Fibroblast of skin of right quadriceps (primary cell): ENCODE measurements around the gene SRR.
"Not testable (repeated sequence)": the region's sequence is repeated elsewhere in the genome, so short reads cannot be mapped to it uniquely, and the experiment has no call there.

Source experiments
- DNase-seq: peaks from one replicate; pipeline ENCODE4 v3.0.0-alpha.2; 2013

SRR gene, protein sequence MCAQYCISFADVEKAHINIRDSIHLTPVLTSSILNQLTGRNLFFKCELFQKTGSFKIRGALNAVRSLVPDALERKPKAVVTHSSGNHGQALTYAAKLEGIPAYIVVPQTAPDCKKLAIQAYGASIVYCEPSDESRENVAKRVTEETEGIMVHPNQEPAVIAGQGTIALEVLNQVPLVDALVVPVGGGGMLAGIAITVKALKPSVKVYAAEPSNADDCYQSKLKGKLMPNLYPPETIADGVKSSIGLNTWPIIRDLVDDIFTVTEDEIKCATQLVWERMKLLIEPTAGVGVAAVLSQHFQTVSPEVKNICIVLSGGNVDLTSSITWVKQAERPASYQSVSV

DNA sequence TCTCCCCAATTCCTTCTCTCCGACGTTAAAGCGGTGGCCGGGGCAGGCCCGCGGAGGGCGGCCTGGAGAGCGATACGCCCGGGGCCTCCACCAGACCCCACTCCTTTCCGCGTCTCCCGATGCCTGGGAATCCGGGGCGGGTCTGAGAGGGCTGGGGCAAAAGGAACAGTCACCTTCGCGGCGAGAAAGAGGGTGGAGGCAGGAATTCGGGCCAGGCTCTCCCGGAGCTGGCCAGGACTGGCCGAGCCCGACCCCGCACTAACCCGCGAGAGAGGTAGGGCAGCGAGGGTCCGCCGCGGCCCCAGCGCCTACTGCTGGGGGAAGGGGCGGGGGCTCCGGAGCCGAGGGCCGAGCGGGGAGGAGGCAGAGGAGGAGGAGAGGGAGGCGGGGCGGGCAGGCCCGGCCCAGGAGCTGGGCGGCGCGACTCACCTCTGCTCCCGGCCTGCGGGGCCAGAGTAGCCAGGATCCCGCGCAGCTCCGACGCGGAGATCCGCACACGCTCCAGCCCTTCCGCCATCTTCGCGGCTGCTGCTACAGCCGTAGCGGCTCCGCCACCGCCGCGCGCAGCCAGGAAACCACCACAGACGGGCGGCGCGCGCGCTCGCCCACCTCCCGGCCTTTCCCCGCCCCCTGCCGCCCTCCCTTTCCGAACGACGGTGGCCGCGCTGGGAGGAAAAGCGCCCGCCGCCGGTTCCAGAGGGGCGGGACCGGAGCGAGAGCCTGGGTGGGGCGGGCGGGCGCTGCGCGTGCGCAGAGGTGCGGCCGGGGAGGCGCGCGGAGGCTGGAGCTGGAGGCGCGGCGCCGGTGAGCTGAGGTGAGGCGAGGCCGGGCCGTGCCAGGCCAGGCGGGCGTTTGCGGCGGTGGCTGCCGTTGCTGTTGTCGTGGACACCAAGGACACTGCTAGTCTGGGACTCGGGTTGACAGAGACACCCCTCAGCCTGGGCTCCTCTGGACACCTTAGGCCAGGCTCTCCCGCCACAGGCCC is at the start of gene SRR, which contains the start of gene SMG6:
Gene SRR, plus strand, starts transcription at position 747 of the 985 bp plus-strand sequence. CDS start 11,611 bp downstream, outside the sequence.
Gene SMG6, minus strand, starts transcription at position 582 of the 985 bp plus-strand sequence. Its CDS starts 65 bp downstream, at position 517.
- DNase-seq = peak; percentile 92

DNA sequence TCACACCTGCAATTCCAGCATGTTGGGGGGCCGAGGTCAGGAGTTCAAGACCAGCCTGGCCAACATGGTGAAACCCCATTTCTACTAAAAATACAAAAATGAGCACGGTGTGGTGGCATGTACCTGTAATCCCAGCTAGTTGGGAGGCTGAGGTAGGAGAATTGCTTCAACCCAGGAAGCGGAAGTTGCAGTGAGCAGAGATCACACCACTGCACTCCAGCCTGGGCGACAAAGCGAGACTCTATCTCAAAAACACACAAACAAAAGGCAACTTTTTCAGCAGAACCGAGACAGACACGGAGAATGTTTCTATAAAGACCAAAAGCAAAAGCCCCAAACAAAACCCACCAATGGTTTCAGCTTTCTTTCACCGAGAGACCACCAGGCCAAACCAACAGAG is 44.9 kb upstream of the SRR start:
- DNase-seq = not testable (repeated sequence)

DNA sequence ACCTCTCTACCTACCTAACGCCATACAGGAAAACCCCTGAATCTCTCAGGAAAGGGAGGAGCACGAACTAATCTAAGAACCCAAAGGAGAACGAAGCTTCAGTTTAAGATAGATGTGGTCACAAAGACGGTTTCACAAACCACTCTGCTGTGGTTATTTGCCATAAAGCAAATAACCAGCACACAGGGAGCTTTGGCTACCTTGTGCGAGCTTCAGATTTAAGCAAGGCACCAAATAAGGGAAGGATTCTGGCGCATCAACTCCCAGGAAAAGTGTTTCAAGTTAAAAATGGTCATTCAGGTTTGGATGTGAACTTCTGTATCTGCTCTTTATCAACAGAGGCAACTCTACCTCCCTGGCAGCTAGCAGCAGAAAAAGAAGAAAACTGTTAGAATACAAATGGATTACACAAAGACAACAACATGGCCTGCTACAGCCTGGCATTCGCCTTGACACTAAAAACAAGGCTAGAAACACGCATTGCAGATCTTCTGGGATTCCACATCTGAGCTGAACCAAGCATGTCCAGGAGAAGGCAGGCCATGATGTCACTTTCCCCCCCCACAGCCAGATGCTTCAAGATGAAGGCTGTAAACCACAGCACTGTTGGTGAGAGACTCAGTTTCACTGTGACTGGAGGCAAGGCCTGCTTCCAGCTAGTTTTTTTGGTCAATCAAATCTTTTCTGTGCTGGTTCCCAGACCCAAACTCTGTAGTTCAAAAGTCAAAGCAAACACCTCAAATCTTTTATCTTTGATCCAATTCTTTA is 43.8 kb upstream of the SRR start:
- DNase-seq = peak; percentile 68

DNA sequence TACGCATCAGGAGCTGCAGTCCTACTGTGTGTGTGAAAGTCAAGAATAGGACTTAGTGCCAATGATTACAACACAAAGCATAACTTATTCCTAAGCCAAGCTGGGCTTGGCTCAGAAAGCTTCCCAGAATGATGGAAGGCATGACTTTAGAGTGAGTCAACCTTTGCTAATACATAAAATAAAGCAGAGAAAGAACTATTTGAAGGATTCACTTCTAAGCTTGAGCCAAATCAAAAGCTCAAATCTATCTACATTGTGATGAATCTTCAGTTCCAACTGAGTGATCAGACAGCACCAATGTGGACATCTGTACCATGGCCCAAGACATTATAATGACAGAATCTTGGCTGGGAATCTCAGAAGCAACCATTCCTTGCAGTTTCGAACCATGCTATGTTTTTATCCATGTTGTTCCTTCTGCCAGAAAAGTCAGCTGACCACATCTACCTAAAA is 41.6 kb upstream of the SRR start:
- DNase-seq = peak; percentile 89

DNA sequence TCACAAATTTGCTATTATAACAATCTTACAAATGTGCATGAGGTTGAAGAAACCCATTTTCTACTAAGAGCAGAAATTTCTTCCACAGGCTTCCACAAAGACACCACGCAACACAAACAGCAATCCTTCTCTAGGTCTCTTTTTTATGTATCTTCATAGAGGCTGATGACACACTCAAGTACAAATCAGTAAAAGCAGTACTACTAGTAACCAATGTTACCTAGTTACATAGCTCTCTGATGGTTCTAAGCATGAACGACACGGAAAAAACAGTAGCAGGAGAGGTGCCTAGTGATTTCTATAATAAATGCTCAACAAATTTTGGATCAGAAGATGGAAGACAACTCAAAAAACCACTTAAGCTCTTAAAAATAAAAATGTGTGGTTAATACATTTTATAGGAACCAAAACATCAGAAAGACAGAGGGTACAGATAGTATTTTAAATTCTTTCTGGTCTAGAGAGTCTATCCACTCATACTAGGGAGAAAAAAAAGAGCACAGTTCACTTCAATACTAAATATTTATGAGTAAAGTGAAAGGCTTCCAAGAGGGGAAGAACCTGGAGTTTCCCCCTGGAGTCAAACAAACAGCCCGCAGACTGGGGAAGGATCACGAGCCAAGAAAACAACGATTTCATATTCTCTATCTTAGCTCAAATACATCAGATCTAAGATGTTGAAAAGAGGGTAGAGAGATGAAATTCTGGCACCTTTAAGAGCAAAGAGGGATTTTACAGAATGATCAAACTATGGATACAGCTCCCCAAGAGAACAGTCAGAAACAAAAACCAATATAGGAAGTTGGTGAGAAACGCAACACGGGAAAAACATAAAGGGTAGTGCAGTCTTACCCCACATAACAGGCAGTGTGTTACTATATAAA is 40.3 kb upstream of the SRR start:
- peak; percentile 37 for DNase-seq

DNA sequence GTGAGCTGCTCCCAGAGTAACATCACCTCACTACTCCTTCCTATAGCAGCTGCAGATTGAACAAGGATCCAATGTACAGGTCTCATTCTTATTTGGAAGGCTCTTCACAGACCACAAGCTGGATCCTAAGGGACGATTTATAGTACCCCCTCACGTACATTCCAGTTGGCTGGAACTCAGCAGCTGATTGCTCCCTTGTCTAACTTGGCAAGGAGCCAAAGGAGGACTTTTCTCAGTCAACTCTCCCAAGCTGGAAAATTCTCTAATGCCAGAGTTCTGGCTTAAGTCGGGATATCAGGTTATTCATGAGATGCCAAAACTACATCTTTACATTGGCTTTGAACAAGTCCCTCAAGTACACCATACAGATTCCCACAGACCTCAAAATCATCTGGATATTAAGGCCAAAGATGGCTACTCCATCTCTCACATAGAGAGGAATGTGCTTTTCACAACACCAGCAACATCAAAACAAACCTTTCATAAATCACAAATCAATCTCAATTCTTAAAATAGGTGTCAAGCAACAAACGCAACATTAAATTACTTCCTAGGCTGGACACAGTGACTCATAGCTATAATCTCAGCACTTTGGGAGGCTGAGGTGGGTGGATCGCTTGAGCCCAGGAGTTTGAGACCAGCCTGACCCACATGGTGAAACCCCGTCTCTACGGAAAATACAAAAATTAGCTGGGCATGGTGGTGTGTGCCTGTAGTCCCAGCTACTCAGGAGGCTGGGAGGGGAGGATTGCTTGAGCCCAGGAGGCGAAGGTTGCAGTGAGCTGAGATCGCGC is 39.5 kb upstream of the SRR start:
- DNase-seq = peak; percentile 71

DNA sequence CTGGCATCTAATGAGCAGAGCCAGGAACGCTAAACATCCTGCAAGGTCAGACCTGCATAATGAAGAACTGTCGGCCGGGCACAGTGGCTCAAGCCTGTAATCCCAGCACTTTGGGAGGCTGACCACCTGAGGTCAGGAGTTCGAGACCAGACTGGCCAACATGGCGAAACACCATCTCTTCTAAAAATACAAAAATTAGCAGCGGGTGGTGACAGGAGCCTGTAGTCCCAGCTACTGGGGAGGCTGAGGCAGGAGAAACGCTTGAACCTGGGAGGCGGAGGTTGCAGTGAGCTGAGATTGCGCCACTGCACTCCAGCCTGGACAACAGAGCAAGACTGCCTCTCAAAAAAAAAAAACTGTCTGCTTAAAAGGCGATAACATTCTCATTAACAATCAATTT is 38.6 kb upstream of the SRR start:
- not testable (repeated sequence) for DNase-seq

DNA sequence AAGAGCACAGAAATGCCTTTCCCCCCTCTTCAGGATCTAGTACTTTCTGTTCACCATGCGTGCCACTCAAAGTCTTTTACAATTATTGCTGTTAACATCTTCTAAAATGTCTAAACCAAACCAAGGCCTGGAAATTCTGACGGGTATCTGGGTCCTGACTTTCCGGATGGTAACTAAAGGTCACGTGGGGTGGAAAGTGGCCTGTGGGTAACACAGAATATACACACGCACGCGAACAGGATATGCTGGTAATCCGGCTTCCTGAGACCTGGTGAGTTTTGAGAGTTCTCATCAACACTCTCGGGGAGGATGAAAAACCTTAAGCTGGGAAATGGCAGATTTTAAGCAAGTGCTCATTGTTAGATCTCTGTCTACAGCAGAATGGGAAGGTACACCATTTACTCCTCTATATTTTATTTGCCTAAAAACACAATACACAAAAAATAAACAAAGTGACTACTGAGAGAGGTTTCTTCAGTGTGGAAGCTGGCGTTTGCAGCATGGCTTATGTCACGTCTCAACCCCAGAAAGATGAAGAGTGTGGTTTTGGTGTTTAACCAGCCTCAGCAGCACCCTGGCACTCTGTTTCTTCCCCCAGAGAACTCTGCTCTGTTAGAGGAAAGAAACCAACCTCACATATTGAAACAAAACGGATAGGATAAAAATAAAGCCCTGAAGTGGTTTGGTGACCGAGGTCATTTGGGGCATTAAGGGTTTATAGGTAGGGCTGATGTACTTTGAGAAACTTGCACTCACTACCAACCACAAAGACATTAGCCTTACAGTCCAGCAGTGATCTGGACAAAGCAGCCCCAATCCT is 37.5 kb upstream of the SRR start:
- no peak for DNase-seq

DNA sequence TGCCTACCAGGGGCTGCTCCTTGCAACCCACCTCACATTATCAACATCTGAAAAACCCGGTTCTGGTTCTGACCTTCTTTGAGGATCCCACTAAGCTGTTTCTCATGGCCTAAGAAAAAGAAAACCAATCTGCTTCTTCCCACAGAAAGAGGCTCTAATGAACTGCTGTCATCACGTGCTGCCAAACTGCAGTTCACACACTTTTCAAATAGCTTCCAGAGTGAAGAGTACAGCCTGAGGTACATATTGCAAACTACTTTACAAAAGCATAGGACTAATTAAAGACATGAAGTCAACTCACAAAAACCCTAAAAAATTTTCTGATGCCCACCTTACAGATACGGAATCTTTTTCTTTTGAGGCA is 36.9 kb upstream of the SRR start:
- no peak for DNase-seq

DNA sequence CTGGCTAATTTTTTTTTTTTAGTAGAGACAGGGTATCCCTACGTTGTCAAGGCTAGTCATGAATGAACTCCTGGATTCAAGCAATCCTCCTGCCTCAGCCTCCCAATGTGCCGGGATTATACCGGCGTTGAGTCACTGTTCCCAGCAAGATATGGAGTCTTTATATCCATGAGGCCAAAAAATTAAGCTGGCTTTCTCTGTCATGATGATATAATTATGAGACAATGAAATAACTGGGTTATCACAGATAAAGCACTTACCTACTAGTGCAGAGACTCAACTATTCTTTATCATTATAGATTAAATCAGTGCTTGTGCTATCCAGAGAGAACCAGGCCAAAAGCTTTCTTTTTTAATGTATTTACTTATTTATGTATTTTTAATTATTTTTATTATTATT is 36.4 kb upstream of the SRR start:
- no peak for DNase-seq

DNA sequence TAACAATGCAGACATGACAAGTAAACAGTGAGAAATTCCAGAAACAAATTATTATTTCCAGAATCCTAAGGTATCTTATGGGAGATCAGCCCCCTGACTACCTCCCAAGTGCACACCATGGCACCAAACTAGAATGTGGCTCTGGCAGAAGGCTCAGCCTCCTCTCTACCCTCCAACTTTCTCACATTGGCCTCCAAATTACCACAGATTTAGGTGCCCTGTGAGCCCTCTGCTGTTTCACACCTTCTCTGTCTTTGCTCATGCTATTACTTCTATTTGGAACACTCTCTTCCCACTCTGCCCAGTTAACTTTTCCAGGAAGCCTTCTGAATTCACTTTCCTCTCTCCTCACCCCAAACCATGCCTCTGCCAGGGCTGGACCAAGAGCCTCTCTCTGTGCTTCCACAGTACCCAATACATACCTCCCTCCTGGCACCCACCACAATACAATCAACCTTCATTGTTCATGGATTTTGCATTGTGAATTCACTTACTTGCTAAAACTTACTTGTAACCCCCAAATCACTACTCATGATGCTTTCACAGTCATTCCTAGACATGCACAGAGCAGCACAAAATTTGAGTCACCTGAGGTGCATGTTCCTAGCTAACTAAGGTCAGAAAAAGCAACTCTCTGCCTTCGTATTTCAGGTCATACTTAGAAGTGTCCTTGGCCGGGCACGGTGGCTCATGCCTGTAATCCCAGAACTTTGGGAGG is 31.6 kb upstream of the SRR start:
- DNase-seq = no peak

DNA sequence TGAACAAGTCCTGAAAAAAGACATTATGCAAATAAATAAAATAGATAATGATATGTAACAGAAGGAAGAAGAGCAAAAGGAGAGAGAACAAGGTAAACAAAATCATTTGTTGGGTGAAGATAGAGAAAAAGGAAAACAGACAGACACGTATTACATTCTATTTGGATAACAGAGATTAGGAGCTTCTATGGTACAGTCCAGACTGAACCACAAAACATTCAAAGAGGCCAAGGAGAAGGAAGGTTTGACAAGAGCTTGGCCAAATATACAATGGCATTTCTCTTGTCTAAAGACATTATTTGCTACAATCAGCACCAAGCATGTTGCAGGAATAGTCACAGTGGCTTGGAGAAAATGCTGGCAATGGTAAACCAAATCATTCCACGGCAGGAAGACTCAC is 29.3 kb upstream of the SRR start:
- DNase-seq = no peak

DNA sequence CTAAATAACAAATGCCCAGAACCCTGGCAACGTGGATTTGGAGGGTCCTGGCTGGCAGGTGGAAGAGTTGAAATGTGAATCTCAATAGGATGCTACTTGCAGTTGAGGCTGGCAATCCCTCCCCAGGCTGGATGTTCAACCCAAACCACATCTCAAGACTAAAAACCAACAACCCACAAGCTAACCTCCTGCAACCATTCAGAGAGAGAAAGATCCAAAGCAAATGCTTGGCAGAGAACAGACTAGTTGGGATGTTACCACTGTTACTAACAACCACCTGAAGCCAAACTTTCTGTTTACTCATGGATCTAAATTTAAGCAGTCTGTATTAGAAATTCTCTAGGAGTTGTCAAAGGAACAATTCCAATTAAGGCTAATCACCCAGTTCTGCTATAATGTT is 28.0 kb upstream of the SRR start:
- DNase-seq = no peak

DNA sequence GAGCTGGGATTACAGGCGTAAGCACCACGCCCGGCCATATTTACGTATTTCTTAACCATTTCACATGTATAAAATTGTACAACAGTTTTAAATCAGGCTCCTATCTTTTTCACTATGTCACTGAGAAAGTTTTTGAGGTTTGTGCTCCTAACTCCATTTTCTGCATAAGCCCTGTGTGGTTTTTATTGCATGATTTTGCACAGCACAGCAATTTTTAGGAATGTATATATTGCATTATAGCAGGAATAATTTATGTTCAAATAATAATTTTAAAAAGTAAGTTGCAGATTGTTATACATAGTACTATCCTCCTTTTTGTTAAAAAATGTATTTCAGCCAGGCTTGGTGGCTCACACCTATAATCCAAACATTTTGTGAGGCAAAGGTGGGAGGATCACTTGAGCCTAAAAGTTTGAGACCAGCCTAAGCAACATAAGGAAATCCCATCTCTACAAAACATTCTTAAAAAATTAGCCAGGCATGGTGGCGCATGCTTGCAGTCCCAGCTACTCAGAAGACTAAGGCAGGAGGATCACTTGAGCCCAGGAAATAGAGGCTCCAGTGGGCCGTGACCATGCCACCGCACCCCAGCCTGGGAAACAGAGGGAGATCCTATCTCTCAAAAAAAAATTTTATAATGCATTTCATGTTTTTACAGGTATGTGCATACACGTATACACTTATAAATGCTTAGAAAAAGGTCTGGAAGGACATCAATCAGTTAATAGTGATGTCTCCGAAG is 26.1 kb upstream of the SRR start:
- DNase-seq = no peak

DNA sequence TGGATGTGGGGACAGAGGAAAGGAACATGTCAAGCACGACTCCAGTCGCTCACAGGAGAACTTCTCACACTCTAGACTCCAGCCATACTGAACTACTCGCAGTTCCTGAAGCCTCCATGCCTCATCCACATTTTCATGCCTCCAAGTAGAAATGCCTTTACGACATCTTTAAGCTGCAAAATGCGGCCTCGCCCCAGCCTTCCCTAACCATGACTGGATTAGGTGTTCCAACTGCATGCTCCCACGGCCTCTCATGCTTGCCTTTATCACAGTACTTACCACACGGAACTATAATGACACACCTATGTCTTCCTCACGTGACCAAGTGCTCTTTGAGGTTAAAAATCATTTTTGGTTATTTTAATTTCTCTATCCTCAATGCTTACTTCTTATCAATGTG is 24.0 kb upstream of the SRR start:
- DNase-seq = no peak

DNA sequence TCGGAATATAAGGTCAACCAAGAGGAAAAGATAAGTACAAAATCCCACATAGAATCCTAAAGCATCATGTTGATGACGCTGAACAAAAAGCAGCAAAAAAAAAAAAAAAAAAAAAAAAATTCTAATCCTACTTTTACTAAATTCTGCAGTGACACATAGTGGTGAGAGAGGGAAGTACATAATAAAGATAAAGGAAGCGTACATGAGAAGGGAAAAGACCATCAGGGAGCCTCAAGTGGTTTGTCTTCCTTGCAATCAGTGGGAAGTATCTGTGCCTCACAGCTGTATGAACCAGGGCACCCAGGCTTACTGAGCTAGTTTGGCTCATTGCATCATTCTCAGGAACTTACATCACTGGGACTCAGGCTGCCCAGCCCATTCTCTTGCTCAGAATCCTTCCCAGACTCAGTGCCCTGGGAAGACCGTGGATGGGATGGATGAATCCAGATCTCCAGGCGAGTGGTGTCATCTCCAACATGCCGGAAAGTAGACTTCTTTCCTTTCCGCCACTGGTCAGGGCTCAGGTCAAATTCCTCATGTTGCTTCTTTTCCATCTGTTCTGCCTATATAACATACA is 21.4 kb upstream of the SRR start:
- peak; percentile 88 for DNase-seq

DNA sequence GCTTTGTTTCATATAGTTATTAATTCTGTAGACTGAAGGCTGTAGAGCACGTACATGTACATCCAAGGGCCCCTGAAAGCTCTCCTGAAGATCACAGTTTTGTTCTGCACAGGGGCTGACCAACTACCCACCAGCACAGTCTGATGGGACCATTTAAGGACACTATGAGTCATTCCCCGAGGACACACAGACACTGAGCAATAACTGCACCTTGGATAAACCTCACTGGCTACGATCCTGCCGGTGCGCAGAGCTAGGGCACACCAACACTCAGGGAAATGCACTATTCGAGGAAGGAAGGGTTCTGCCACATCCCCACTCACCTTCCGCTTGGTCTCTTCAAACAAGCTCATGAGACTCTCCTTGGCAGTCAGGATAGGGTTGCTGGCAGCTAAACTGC is 20.4 kb upstream of the SRR start:
- no peak for DNase-seq

DNA sequence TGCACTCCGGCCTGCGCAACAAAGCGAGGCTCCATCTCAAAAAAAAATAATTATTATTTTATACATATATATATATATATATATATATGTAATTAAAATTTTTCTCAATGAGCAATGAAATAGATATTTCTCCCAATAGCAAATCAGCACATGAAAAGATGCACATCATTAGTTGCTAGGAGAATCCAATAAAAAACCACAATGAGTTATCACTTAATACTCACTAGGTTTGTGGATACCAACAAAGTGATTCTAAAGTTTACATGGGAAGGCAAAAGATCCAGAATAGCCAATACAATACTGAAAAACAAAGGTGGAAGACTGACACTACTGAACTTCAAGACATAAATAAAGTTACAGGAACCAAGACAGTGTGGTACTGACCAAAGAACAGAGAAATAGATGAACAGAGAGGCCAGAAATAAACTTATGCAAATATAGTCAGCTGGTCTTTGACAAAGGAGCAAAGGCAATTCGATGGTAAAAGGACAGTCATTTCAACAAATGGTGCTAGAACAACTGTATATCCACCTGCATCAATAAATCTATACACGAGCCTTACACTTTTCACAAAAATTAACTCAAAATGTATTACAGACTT is 13.8 kb upstream of the SRR start:
- no peak for DNase-seq
